LNCaP clone FGC (cell line): ENCODE data around the gene HEXD.

Experiments
- DNase-seq: peaks from one replicate; pipeline ENCODE4 v3.0.0-alpha.2; 2011; ENCODE audit warnings: low read depth
- H3K4me3 ChIP-seq: 2 replicates; pipeline ENCODE4 v1.5.1; 2011; ENCODE audit warnings: mild to moderate bottlenecking, low read depth, low read length, control low read depth
- CTCF ChIP-seq: IDR thresholded peaks from 2 replicates; pipeline ENCODE4 v1.5.1; 2012; ENCODE audit warnings: mild to moderate bottlenecking; ENCODE audit not compliant: control insufficient read depth, insufficient read depth; ENCODE audit errors: extremely low read depth

HEXD gene

GRCh38 chr17:82394278-82394677 is 23.9 kb upstream of the HEXD start:
- H3K4me3 ChIP-seq, result no peak overlapping the region
- no peak for DNase-seq
- TF ChIP-seq CTCF, result no peak

- no peak overlapping the region for H3K4me3 ChIP-seq
- TF ChIP-seq CTCF, result no peak
- DNase-seq, result no peak
Observed at GRCh38 chr17:82396601-82397435, 21.3 kb upstream of the HEXD start.

GRCh38 chr17:82397449-82398335 is 20.5 kb upstream of the HEXD start:
- no peak for DNase-seq

GRCh38 chr17:82399041-82399441 is 19.1 kb upstream of the HEXD start:
- no peak for TF ChIP-seq CTCF
- no peak overlapping the region for H3K4me3 ChIP-seq
- DNase-seq, result no peak

More at GRCh38 chr17:82397449-82398335, 20.5 kb upstream of the HEXD start:
- no peak for TF ChIP-seq CTCF
- H3K4me3 ChIP-seq, result no peak overlapping the region

GRCh38 chr17:82399601-82400101 is 18.5 kb upstream of the HEXD start:
- H3K4me3 ChIP-seq, result no peak overlapping the region
- no peak for DNase-seq
- no peak for TF ChIP-seq CTCF

GRCh38 chr17:82400206-82400605 is 17.9 kb upstream of the HEXD start:
- TF ChIP-seq CTCF, result no peak
- no peak for DNase-seq
- H3K4me3 ChIP-seq, result no peak overlapping the region
